Measurements from ENCODE around the gene GFRA1.

Gene GFRA1

DNA sequence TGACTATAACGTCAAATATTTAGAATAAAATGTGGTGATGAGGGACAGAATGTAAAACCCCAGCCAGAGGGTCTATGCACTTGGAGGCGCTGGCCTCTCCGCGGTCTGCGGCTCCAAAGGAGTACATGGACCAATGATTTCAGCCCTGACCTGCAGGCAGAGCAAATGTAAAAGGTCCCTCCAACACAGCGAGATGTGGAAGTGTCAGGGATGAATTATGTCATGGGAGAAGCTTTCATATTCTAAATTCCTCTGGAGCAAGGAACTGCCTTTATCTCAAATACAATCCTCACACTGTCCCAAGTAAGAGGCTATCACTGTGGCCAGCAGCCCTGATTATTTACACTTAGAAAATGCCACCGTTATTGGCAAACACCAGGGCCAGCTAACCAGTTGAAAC lies 139.4 kb downstream of the GFRA1 start:
- Histone ChIP-seq H4K20me1 (ENCODE audit: insufficient read depth, low read length) (no peaks in the 10 kb centered on the region), H3K9ac (ENCODE audit: low read length) (no peak overlapping the region), H3K9me3 (ENCODE audit: low read length) (no peaks in the 10 kb centered on the region), H3K4me2 (ENCODE audit: low read length) (no peak overlapping the region), H3K36me3 (ENCODE audit: insufficient read depth, low read length) (no peaks in the 10 kb centered on the region), H3K4me3 (ENCODE audit: low read depth, low read length, poor library complexity, severe bottlenecking) (no peak overlapping the region), H3K4me1 (ENCODE audit: insufficient read depth, low read length, severe bottlenecking) (no peaks in the 10 kb centered on the region), H3F3A (ENCODE audit: insufficient read depth, low read length) (no peaks in the 10 kb centered on the region), H3K27ac (ENCODE audit: low read depth, low read length, poor library complexity, severe bottlenecking) (no peak overlapping the region), H3K9me2 (ENCODE audit: low read depth, low read length) (no peaks in the 10 kb centered on the region), H3K79me2 (ENCODE audit: insufficient read depth, low read length) (no peaks in the 10 kb centered on the region), H3K27me3 (ENCODE audit: insufficient read depth, low read length) (no peaks in the 10 kb centered on the region), H2AFZ (ENCODE audit: low read length) (no peak overlapping the region)
- TF ChIP-seq, protein P1, sequence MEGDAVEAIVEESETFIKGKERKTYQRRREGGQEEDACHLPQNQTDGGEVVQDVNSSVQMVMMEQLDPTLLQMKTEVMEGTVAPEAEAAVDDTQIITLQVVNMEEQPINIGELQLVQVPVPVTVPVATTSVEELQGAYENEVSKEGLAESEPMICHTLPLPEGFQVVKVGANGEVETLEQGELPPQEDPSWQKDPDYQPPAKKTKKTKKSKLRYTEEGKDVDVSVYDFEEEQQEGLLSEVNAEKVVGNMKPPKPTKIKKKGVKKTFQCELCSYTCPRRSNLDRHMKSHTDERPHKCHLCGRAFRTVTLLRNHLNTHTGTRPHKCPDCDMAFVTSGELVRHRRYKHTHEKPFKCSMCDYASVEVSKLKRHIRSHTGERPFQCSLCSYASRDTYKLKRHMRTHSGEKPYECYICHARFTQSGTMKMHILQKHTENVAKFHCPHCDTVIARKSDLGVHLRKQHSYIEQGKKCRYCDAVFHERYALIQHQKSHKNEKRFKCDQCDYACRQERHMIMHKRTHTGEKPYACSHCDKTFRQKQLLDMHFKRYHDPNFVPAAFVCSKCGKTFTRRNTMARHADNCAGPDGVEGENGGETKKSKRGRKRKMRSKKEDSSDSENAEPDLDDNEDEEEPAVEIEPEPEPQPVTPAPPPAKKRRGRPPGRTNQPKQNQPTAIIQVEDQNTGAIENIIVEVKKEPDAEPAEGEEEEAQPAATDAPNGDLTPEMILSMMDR (IDR thresholded peaks at IDR 0.05; ENCODE audit: low read length) = no peak
- no peak for TF ChIP-seq EZH2 (IDR thresholded peaks at IDR 0.05; ENCODE audit: borderline replicate concordance, low read length)

DNA sequence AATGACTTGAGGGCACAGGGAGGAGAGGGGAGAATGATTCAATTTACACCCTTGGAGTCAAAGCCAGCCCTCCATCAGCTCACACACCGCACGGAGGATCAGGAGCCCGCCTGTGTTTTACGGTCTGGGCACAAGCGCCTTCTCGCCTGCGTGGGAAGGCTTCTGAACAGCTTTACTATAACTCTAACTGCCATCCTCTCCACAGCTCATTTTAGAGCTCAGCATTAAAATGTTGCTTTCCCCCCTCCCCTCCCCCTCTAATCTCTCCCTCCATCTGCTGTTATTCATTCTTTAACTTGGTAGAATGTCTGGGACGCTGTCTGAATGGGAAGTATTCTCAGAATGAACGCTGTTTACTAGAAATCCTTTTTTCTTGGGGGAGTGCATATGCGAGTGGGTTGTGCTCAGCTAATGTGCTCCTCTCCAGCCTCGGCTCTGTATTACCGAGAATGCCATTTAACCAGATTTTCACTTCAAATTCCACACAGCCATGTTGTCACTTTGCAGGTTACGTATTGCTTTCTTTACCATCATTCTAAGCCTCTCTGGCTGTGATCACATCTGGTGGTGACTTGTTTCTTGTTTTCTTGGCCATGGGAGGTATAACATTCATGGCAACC lies 140.1 kb downstream of the GFRA1 start:
- Histone ChIP-seq H3K79me2 (ENCODE audit: insufficient read depth, low read length) (no peaks in the 10 kb centered on the region), H3K4me3 (ENCODE audit: low read depth, low read length, poor library complexity, severe bottlenecking) (no peak overlapping the region), H3K27ac (ENCODE audit: low read depth, low read length, poor library complexity, severe bottlenecking) (no peak overlapping the region), H3K27me3 (ENCODE audit: insufficient read depth, low read length) (no peaks in the 10 kb centered on the region), H2AFZ (ENCODE audit: low read length) (no peak overlapping the region), H3K4me1 (ENCODE audit: insufficient read depth, low read length, severe bottlenecking) (no peaks in the 10 kb centered on the region), H3K36me3 (ENCODE audit: insufficient read depth, low read length) (no peaks in the 10 kb centered on the region), H3K4me2 (ENCODE audit: low read length) (no peak overlapping the region), H3K9me2 (ENCODE audit: low read depth, low read length) (no peaks in the 10 kb centered on the region), H3K9ac (ENCODE audit: low read length) (no peak overlapping the region), H3K9me3 (ENCODE audit: low read length) (no peaks in the 10 kb centered on the region), H4K20me1 (ENCODE audit: insufficient read depth, low read length) (no peaks in the 10 kb centered on the region), H3F3A (ENCODE audit: insufficient read depth, low read length) (no peaks in the 10 kb centered on the region)
- TF ChIP-seq EZH2 (IDR thresholded peaks at IDR 0.05; ENCODE audit: borderline replicate concordance, low read length) = no peak
- TF ChIP-seq, protein P1 (IDR thresholded peaks at IDR 0.05; ENCODE audit: low read length) = no peak

DNA sequence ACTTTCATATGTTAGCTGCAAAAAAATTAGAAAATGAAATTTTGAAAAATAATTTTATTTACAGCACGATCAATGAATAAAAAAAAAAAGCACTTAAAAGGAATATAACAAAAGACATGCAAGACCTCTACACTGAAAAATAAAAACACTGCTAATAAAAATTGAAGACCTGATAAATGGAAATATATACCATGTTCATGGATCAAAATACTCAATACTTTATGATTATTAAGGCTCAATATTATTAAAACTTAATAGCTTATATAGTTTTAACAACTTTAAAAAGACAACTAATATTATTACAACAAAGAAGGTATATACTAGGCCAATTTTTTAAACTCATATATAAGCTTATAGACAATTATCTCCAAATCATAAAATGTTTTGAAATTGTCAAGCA lies 143.0 kb downstream of the GFRA1 start:
- H3K9me2 ChIP-seq (ENCODE audit: low read depth, low read length) = no peaks in the 10 kb centered on the region
- H3F3A ChIP-seq (ENCODE audit: insufficient read depth, low read length) = no peaks in the 10 kb centered on the region
- no peak overlapping the region for H3K9ac ChIP-seq (ENCODE audit: low read length)
- no peaks in the 10 kb centered on the region for H3K9me3 ChIP-seq (ENCODE audit: low read length)
- H3K27me3 ChIP-seq (ENCODE audit: insufficient read depth, low read length) = no peaks in the 10 kb centered on the region
- no peaks in the 10 kb centered on the region for H4K20me1 ChIP-seq (ENCODE audit: insufficient read depth, low read length)
- no peak overlapping the region for H3K27ac ChIP-seq (ENCODE audit: low read depth, low read length, poor library complexity, severe bottlenecking)
- no peaks in the 10 kb centered on the region for H3K79me2 ChIP-seq (ENCODE audit: insufficient read depth, low read length)
- no peak overlapping the region for H3K4me2 ChIP-seq (ENCODE audit: low read length)
- no peak overlapping the region for H3K4me3 ChIP-seq (ENCODE audit: low read depth, low read length, poor library complexity, severe bottlenecking)
- H3K36me3 ChIP-seq (ENCODE audit: insufficient read depth, low read length) = no peaks in the 10 kb centered on the region
- TF ChIP-seq EZH2 (IDR thresholded peaks at IDR 0.05; ENCODE audit: borderline replicate concordance, low read length) = no peak
- TF ChIP-seq, protein P1 (IDR thresholded peaks at IDR 0.05; ENCODE audit: low read length) = no peak
- H3K4me1 ChIP-seq (ENCODE audit: insufficient read depth, low read length, severe bottlenecking) = no peaks in the 10 kb centered on the region
- H2AFZ ChIP-seq (ENCODE audit: low read length) = no peak overlapping the region

Measured in OCI-LY1 (cell line).